T-helper 22 cell (primary cell): ENCODE measurements around the gene UBE2L3.
"Not testable (repeated sequence)": the region's sequence is repeated elsewhere in the genome, so short reads cannot be mapped to it uniquely, and the experiment has no call there.

Experiments
- DNase-seq: peaks from one replicate; pipeline ENCODE4 v3.0.0-alpha.2; 2020; ENCODE audit warnings: low read depth

The UBE2L3 gene

GRCh38 chr22:21602579-21602978 lies 35.1 kb downstream of the UBE2L3 start:
- DNase-seq: no peak

DNA sequence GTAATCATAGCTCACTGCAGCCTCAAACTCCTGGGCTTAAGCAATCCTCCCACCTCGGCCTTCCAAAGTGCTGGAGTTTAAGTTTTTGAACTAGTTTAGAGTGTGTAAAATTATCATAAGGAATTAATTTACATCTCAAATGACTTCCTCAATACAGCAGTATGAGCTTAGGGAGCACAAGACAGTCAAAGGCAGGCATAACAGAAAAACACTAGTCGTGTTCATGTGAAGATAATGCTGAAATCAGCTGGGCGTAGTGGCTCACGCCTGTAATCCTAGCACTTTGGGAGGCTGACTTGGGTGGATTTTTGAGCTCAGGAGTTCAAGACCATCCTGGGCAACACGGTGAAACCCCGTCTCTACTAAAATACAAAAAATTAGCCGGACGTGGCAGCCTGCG lies 36.5 kb downstream of the UBE2L3 start:
- DNase-seq: no peak

DNA sequence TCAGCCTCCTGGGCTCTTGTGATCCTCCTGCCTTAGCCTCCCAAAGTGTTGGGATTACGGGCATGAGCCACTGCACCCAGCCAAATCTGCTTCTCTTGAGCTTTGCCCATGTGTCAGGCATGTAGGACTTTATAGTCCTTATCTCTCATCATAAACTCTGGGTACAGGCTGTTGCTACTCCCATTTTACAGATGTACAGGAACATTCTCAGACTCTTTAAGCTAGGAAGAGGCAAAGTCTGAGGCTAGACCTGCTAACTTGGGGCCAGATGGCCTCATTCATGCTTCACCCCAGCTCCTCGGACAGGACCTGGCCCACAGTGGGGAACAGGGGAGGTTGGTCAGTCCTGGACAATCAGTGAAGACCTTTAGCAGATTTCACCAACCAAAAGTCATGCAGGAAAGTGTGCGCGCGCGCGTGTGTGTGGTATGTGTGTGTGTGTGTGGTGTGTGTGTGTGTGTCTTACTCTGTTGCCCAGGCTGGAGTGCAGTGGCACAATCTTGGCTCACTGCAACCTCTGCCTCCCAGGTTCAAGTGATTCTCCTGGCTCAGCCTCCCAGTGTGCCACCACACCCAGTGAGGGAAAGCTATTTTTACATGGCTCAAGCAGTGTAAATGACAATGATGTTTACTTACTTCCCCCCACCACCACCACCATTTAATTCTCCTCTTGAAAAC lies 38.5 kb downstream of the UBE2L3 start:
- DNase-seq: no peak

DNA sequence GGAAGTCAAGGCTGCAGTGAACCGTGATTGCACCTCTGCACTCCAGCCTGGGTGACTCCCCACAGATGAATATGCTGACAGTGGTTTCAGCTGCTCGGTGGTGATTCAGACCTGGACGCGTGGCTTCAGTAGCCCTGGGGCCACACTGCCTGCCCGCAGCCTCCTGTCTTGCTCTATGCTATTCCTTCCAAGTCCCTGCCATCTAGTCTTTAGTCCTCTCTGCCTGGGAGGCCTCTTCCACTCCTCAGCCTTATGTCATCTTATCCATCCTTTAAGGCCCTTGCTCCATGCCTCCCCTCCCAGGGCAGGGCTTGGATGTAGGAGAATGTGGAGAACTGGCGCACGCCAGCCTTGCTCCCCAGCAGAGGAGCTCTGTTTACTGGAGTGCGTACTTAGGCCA lies 39.3 kb downstream of the UBE2L3 start:
- no peak for DNase-seq

DNA sequence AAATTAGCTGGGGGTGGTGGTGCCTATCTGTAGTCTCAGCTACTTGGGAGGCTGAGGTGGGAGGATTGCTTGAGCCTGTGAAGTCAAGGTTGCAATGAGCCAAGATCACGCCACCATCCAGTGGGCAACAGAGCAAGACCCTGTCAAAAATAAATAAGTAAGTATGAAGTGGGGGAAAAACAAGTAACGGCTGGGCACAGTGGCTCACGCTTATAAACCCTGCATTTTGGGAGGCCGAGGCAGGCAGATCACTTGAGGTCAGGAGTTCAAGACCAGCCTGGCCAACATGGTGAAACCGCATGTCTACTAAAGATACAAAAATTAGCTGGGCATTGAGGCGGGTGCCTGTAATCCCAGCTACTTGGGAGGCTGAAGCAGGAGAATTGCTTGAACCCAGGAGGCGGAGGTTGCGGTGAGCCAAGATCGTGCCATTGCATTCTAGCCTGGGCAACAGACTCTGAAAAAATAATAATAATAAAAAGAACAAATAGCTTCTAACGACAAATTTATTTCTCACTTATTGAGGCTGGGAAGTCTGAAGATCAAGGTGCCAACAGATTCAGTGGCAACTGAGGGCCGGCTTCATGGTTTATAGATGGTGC lies 42.1 kb downstream of the UBE2L3 start:
- DNase-seq: not testable (repeated sequence)

- no peak for DNase-seq
These were observed 43.9 kb downstream of the UBE2L3 start for GRCh38 chr22:21611210-21611977.

DNA sequence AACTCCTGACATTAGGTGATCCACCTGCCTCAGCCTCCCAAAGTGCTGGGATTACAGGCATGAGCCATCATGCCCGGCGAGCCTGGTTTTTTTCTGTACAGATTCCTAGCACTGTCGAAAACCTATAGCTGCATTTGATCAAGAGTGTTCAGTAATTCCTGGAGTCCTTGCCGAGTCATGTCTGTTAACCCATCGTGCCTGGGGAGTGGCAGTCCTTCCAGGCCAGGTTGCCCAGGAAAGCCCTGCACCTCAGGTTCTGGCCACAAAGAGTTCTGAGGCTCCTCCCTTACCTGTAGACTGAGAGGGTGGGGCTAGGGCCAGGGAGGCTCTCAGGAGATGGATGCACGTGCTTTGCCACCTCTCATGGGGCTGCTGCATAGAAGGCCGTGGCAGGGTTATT lies 45.3 kb downstream of the UBE2L3 start:
- no peak for DNase-seq

- DNase-seq: no peak
These were observed 46.2 kb downstream of the UBE2L3 start for GRCh38 chr22:21613553-21614233.

DNA sequence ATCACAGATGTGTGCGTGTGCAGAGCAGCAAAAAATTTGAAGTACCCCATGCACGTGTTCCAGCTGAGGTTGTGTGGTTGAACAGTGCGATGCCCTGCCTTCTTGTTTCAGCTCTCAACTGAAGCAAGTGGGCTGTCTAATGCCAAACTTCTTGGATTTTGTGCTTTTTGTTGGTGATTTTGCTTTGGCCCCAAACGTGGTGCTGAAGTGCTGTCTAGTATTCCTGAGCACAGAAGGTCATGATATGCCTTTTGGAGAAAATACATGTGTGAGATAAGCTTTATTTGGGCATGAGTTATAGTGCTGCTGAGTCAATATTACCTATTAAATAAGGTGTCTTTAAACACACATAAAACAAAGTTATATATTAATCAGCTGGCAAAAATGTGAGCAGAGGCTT lies 48.2 kb downstream of the UBE2L3 start:
- no peak for DNase-seq

GRCh38 chr22:21617337-21617736 lies 49.8 kb downstream of the UBE2L3 start:
- not testable (repeated sequence) for DNase-seq

GRCh38 chr22:21621025-21621424 lies 53.5 kb downstream of the UBE2L3 start:
- no peak for DNase-seq

GRCh38 chr22:21622011-21622918 lies 54.8 kb downstream of the UBE2L3 start:
- DNase-seq: no peak

DNA sequence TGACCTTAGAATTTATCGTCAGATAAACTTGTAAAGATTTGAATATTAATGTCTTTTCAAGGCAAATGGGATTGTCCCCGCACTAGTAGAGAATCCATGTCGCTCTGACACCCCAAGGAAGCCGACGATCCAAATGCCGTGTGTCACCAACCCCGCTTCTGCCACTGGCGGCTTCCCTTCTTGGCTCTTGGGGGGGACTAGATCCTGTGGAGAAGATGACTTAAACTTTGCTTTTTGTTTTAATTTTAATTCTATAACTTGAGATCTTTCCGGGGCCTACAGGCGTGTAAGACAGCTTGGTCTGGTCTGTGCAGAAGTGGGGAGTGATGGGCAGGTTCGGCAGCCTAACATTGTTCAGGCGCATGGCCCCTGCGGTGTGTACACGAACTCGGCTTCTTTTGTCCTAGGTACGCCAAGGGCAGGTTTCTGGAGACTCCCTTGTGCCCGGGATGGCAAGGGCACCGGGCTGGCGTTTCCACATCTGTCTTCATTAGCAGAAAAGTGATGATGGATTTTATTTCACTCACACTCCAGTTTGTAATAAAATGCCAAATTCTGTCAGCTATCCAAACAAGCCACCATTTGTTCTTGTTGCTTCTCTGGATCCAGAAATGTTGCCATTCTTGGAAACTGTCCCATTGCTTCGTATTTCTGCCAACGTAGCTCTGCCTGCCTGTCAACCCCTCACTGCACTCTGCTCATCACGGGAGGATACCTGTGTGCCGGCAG lies 55.6 kb downstream of the UBE2L3 start:
- no peak for DNase-seq

GRCh38 chr22:21623648-21623970 lies 56.1 kb downstream of the UBE2L3 start:
- no peak for DNase-seq

GRCh38 chr22:21624120-21624879 lies 56.8 kb downstream of the UBE2L3 start:
- no peak for DNase-seq

DNA sequence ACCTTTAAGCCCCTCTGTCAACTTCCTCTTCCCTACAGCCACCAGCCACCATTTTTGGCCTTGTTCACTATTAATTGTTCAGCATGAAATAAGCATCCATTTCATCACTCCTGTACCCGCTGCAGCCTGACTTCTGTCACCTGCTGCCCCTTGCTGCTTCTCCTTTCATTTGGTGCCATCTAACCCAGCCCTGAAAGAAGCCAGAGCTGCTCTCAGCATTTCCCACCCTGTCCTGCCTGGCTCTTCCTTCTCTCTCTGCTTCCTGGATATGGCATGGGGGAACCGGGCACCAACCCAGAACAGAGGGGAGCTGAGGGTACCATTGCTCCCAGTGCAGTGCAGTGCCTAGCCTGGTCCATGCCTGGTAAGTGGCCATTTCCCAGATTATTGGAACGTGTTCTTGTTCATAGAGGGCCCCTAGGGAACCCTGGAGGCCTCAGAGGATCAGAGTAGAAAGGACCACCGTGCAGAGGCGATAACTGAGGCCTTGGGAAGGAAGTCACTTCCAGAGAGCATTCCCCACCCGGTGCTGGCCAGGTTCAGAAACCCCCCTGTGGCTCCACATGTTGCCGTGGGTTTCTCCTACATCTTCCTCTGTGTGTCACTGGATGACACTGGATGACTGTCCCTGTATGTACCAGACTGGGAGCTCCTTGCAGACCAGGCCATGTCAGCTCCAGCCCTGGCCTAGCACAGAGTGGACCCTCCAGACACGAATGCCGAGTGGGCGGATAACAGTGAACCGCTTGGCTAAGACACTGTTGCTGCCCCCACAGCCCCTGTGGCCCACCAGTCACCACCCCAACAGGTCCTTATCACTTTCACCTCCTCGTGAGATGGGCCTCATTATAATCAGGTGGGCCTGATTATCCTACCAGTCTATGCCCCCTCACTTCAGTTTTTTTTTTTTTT lies 57.6 kb downstream of the UBE2L3 start:
- DNase-seq: no peak

- DNase-seq: no peak
These were observed 58.7 kb downstream of the UBE2L3 start for GRCh38 chr22:21626073-21626734.

- no peak for DNase-seq
These were observed 59.4 kb downstream of the UBE2L3 start for GRCh38 chr22:21626735-21627469.
